Endometrial microvascular endothelial cells (primary cell): ENCODE data around the gene NEK5. TPM values are rescaled to one million over a fixed set of nuclear protein-coding genes. Genes with fewer than 3 reads are reported as not detected.

ENCODE experiments used
- in situ Hi-C: cut with HindIII; loops from 2 replicates; pipeline ENCODE4 v1.10.0; 2017; ENCODE audit warnings: low sequenced_read_pairs, low pct_unique_long_range_greater_than_20kb; ENCODE audit errors: inconsistent ontology term
- total RNA-seq: library from RNA; depleted of rRNA; stranded (reverse); fragments of >200 nt; gene quantifications from one replicate; pipeline ENCODE4 v1.2.3, GENCODE V29; 2015; ENCODE audit errors: inconsistent ontology term

NEK5 gene
- total RNA-seq, 1 donor from 2014 or later: not detected

DNA sequence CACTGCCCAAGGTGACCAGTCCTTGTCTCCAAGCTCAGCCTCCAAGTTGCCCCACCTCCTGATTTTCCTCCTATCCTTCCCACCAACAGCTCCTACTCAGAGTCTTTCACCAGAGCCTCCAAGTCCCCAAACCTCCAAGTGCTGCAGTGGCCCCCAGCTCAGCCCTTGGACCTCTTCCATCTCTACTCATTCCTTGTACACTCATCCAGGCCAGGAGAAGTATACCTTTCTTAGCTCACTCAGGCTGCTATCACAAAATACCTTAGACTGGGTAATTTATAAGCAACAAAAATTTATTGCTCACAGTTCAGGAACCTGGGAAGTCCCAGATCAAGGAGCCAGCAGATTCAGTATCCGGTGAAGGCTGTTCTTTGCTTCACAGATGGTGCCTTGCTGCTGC lies 129.0 kb downstream of the NEK5 start:
- in situ Hi-C loops: no loop called here

DNA sequence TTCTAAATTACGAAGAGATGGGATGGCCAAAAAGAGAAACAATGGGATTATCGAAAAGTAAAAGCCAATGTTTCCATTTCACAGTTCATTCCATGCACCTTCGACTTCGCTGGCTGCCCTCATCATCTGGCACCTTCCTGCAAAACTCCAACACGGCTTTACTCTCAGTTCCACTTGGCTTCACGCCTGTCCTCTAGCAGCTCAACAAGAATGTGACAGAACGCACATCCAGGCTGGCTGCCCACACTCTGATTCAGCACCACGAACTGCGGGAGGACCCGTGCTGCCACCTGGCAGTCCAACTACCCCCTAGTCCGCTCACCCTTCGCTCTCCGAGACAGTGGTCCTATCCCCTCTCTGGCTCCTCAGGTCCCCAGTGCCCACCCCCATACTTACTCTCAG lies 129.4 kb downstream of the NEK5 start:
- in situ Hi-C loops: no loop called here

GRCh38 chr13:51998723-51999509 lies 130.0 kb downstream of the NEK5 start:
- in situ Hi-C loops: no loop called here

DNA sequence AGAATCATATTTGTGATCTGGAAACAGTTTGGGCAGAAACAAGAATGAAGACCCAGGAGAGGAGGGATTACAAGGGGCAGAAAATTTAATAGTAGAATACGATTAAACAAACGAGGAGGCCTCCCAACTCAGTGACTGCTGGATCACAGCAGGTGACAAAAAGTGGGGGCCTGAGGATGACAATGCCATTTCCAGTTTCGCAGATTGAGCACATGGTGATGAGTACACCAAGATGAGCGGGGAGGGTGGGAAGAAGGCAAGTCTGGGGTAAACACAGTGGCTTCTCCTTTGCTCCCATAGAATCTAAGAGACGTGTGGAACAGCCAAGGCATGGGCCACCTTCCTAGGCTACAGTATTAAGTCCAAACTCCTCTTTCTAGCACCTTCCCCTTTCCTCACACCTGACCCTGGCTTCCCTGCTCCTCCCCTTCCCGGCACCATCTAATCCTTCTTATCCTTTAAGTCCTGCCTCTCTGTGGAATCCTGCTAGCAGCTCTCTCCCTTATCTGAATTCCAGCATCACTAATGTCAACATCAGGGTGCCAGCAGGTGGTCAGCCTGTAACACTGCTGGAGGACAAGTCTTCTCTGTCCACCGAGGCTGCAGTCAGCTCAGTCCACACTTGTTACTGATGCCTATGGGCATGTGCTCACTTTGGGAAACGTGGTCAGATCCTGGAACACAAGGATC lies 131.1 kb downstream of the NEK5 start:
- in situ Hi-C loops: no loop called here

GRCh38 chr13:51997186-51997585 lies 131.7 kb downstream of the NEK5 start:
- in situ Hi-C loops: no loop called here

- in situ Hi-C loops: no loop called here
These were observed 132.2 kb downstream of the NEK5 start for GRCh38 chr13:51996641-51997040.

DNA sequence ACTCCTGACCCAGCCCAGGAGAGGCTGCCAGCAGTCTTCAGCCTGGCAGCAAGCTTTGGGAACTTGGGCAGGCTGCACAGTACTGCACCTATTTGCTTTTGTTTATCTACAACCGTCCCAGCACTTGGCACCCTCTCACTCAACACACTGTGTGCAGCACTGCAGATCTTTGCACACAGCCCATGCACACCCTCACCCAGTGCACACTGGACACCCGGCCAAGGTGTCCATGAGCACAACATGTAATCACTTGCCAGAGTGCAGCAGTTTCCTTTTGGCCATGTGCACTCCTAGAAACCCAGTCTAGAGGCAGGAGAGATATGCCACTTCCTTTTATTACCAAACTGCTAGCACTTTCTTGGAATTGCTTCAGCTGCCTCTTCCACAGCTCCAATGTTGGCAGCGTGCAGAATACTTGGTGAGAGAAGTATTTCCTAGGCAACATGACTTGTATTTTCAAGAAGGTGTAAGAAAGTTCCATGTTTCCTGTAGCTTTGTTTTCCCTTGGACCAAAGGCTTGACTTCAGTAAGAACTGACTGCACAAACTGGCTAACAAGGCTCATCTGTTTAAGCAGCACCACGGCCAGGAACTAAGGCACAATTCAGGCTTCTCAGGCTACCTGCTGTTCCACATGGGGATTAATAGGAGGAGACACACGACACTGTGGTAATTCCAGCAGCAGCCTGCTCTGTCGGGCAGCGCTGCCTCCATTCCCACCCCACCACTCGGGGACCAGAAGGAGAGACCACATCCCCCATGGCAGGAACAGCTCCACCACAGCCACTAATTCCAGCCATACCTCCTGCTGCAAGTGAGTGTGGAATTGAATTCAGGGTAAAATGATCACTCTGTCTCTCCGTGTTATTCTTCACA lies 133.0 kb downstream of the NEK5 start:
- in situ Hi-C loops: no loop called here

GRCh38 chr13:51993713-51994112 lies 135.2 kb downstream of the NEK5 start:
- in situ Hi-C loops: no loop called here

DNA sequence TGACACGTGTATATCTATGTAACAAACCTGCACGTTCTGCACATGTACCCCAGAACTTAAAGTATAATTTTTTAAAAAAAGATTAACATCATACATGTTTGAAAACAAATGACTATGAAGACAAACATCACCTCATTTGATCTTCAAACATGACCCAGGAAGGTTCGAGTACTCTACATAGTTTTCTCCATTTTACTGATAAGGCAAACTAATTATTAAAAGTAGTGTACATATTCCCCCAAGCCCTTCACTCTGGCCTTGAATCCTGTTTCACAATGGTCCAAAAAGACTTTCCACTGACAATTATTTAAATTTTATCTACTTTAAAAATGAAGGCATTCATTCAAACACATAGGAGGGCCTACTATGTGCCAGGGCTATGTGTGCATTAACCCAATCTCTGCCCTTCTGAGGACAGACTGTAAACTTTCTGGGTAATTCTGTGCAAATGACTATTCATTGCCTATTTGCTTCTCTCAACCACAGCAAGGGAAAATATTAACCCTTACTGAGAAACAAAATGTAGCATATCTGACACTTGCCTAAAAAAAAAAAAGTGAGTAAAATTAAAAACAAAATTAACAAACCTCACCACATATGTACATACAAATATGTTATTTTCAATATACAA lies 139.8 kb downstream of the NEK5 start:
- in situ Hi-C loops: no loop called here

Other genes with a start within 250 kb of the NEK5 start
- gene ATP7B, start 117.6 kb downstream of the NEK5 start, total RNA-seq: 8.3 TPM
- gene ALG11, start 116.7 kb downstream of the NEK5 start, total RNA-seq: 21.8 TPM
- gene UTP14C, start 104.4 kb downstream of the NEK5 start, total RNA-seq: 8.3 TPM
- gene NEK3, start 30.5 kb upstream of the NEK5 start, total RNA-seq: 21.4 TPM